Loucy (cell line): ENCODE results near the gene VKORC1.

Experiments used
- H2AFZ ChIP-seq: fragments of 200-600 bp; sonication (generic); 2 replicates; pipeline ENCODE4 v1.6.0; 2016; ENCODE audit warnings: antibody characterized with exemption, mild to moderate bottlenecking, low read length, moderate library complexity
- H3F3A ChIP-seq: fragments of 200-600 bp; 2 replicates; pipeline ENCODE4 v1.6.0; 2016; ENCODE audit warnings: antibody characterized with exemption, low read depth, mild to moderate bottlenecking
- H3K27me3 ChIP-seq: fragments of 200-600 bp; sonication (generic); 2 replicates; pipeline ENCODE4 v1.6.1; 2014; ENCODE audit warnings: low read length, mild to moderate bottlenecking; ENCODE audit not compliant: insufficient read depth, poor library complexity, severe bottlenecking
- H3K36me3 ChIP-seq: fragments of 200-600 bp; sonication (generic); 2 replicates; pipeline ENCODE4 v1.6.1; 2016; ENCODE audit warnings: low read length; ENCODE audit not compliant: insufficient read depth
- H3K4me1 ChIP-seq: fragments of 200-600 bp; sonication (generic); 2 replicates; pipeline ENCODE4 v1.5.1; 2014; ENCODE audit warnings: low read length, mild to moderate bottlenecking; ENCODE audit not compliant: insufficient read depth, poor library complexity, severe bottlenecking
- H3K4me2 ChIP-seq: fragments of 200-600 bp; sonication (generic); 2 replicates; pipeline ENCODE4 v1.6.0; 2014; ENCODE audit warnings: antibody characterized with exemption, low read length, low read depth, mild to moderate bottlenecking; ENCODE audit not compliant: poor library complexity, severe bottlenecking
- H3K4me3 ChIP-seq: fragments of 200-600 bp; sonication (generic); 2 replicates; pipeline ENCODE4 v1.5.1; 2014; ENCODE audit warnings: low read length, mild to moderate bottlenecking, mixed read lengths; ENCODE audit not compliant: poor library complexity, severe bottlenecking
- H3K79me2 ChIP-seq: fragments of 200-600 bp; sonication (generic); 2 replicates; pipeline ENCODE4 v1.6.1; 2014; ENCODE audit warnings: low read length; ENCODE audit not compliant: insufficient read depth
- H3K9ac ChIP-seq: fragments of 200-600 bp; sonication (generic); 2 replicates; pipeline ENCODE4 v1.6.0; 2014; ENCODE audit warnings: mild to moderate bottlenecking, low read depth, low read length, moderate library complexity; ENCODE audit not compliant: poor library complexity, severe bottlenecking
- H3K9me2 ChIP-seq: fragments of 200-600 bp; sonication (generic); replicated peaks from 2 replicates; pipeline ENCODE4 v1.6.1; 2016; ENCODE audit warnings: low read depth, low read length, mixed read lengths
- H3K9me3 ChIP-seq: fragments of 200-600 bp; sonication (generic); 2 replicates; pipeline ENCODE4 v1.6.1; 2014; ENCODE audit warnings: mild to moderate bottlenecking, antibody characterized with exemption, low read length, low read depth; ENCODE audit not compliant: insufficient read depth
- H4K20me1 ChIP-seq: fragments of 200-600 bp; sonication (generic); 2 replicates; pipeline ENCODE4 v1.6.0; 2014; ENCODE audit warnings: antibody characterized with exemption, low read length, mild to moderate bottlenecking; ENCODE audit not compliant: insufficient read depth, poor library complexity, severe bottlenecking
- CTCF ChIP-seq: fragments of 200-600 bp; sonication (generic); conservative IDR thresholded peaks from 2 replicates; pipeline ENCODE4 v1.5.1; 2014; ENCODE audit warnings: mild to moderate bottlenecking, antibody characterized with exemption, low read length
- EZH2phosphoT487 ChIP-seq: fragments of 200-600 bp; IDR thresholded peaks from 2 replicates; pipeline ENCODE4 v1.6.1; 2018; ENCODE audit warnings: antibody characterized with exemption, mild to moderate bottlenecking, moderate library complexity, borderline replicate concordance

VKORC1 gene

GRCh38 chr16:31086629-31086906, 8.0 kb downstream of the VKORC1 start:
- TF ChIP-seq CTCF (no peak), EZH2phosphoT487 (no peak)
- Histone ChIP-seq H3K79me2 (peaks cover 21% of the 10 kb centered on the region; the same call in 1 of the 2 replicates), H3F3A (no peaks in the 10 kb centered on the region), H3K9me2 (no peaks in the 10 kb centered on the region), H3K27me3 (no peaks in the 10 kb centered on the region), H3K4me1 (peaks cover 10% of the 10 kb centered on the region), H3K9me3 (no peaks in the 10 kb centered on the region), H3K4me3 (no peak overlapping the region), H3K36me3 (peaks cover 30% of the 10 kb centered on the region; the same call in 1 of the 2 replicates), H3K4me2 (no peak overlapping the region), H2AFZ (no peak overlapping the region), H3K9ac (no peak overlapping the region), H4K20me1 (peaks cover 14% of the 10 kb centered on the region)

- H3K9me2 ChIP-seq: no peaks in the 10 kb centered on the region
- no peaks in the 10 kb centered on the region for H3F3A ChIP-seq
- H3K4me2 ChIP-seq: no peak overlapping the region
- H3K9ac ChIP-seq: no peak overlapping the region
- peaks cover 17% of the 10 kb centered on the region for H4K20me1 ChIP-seq
- H3K4me3 ChIP-seq: no peak overlapping the region
- peaks cover 28% of the 10 kb centered on the region; the same call in 1 of the 2 replicates for H3K36me3 ChIP-seq
- no peaks in the 10 kb centered on the region for H3K9me3 ChIP-seq
- no peak overlapping the region for H2AFZ ChIP-seq
- peaks cover 9% of the 10 kb centered on the region for H3K4me1 ChIP-seq
- H3K27me3 ChIP-seq: no peaks in the 10 kb centered on the region
- TF ChIP-seq EZH2phosphoT487: no peak
- no peak for TF ChIP-seq CTCF
- peaks cover 16% of the 10 kb centered on the region; the same call in 1 of the 2 replicates for H3K79me2 ChIP-seq
These were observed 8.5 kb downstream of the VKORC1 start for GRCh38 chr16:31085873-31086628.

GRCh38 chr16:31085411-31085810, 9.2 kb downstream of the VKORC1 start:
- Histone ChIP-seq H3K9ac (no peak overlapping the region), H3F3A (no peaks in the 10 kb centered on the region), H3K36me3 (peaks cover 22% of the 10 kb centered on the region; the same call in 1 of the 2 replicates), H4K20me1 (peaks cover 21% of the 10 kb centered on the region), H3K9me3 (no peaks in the 10 kb centered on the region), H3K27me3 (no peaks in the 10 kb centered on the region), H3K4me3 (no peak overlapping the region), H2AFZ (no peak overlapping the region), H3K79me2 (peaks cover 9% of the 10 kb centered on the region; the same call in 1 of the 2 replicates), H3K4me1 (peaks cover 4% of the 10 kb centered on the region), H3K4me2 (no peak overlapping the region), H3K9me2 (no peaks in the 10 kb centered on the region)
- TF ChIP-seq CTCF (no peak), EZH2phosphoT487 (no peak)
